HG03575 (cell line): ENCODE data around the gene CAMK1D.

Experiments
- ATAC-seq: cut with Tn5 transposase; IDR thresholded peaks from one replicate; pipeline ENCODE4 v1.9.1; 2021; ENCODE audit not compliant: unreplicated experiment, insufficient number of reproducible peaks, low FRiP score; ENCODE audit errors: extremely low read depth

CAMK1D gene

GRCh38 chr10:12501841-12502525, 152.6 kb downstream of the CAMK1D start:
- ATAC-seq: no peak

GRCh38 chr10:12502526-12503274, 153.4 kb downstream of the CAMK1D start:
- ATAC-seq: no peak

GRCh38 chr10:12503311-12503710, 154.0 kb downstream of the CAMK1D start:
- ATAC-seq: no peak

GRCh38 chr10:12504176-12504575, 154.8 kb downstream of the CAMK1D start:
- no peak for ATAC-seq

GRCh38 chr10:12504628-12505027, 155.3 kb downstream of the CAMK1D start:
- no peak for ATAC-seq

GRCh38 chr10:12505683-12506082, 156.3 kb downstream of the CAMK1D start:
- ATAC-seq: no peak

GRCh38 chr10:12507165-12507850, 158.0 kb downstream of the CAMK1D start:
- ATAC-seq: no peak

- no peak for ATAC-seq
Measured at GRCh38 chr10:12508165-12508564, 158.8 kb downstream of the CAMK1D start.

- no peak for ATAC-seq
Measured at GRCh38 chr10:12509016-12509793, 159.9 kb downstream of the CAMK1D start.

- ATAC-seq: no peak
Measured at GRCh38 chr10:12509794-12510100, 160.4 kb downstream of the CAMK1D start.

GRCh38 chr10:12510501-12510941, 161.2 kb downstream of the CAMK1D start:
- no peak for ATAC-seq

GRCh38 chr10:12510984-12511383, 161.6 kb downstream of the CAMK1D start:
- ATAC-seq: no peak

GRCh38 chr10:12511651-12512050, 162.3 kb downstream of the CAMK1D start:
- ATAC-seq: no peak

GRCh38 chr10:12512332-12513002, 163.1 kb downstream of the CAMK1D start:
- no peak for ATAC-seq

- ATAC-seq: no peak
Measured at GRCh38 chr10:12513003-12513365, 163.6 kb downstream of the CAMK1D start.

GRCh38 chr10:12513775-12514673, 164.7 kb downstream of the CAMK1D start:
- no peak for ATAC-seq

GRCh38 chr10:12518024-12518423, 168.7 kb downstream of the CAMK1D start:
- no peak for ATAC-seq

GRCh38 chr10:12521423-12521822, 172.1 kb downstream of the CAMK1D start:
- no peak for ATAC-seq
